Measurements from ENCODE around the gene PEPD.

The PEPD gene

GRCh38 chr19:33418871-33419787, 102.5 kb downstream of the PEPD start:
- DNase-seq: no peak

- DNase-seq: no peak
These were observed 103.1 kb downstream of the PEPD start for GRCh38 chr19:33418461-33418860.

GRCh38 chr19:33417751-33418150, 103.8 kb downstream of the PEPD start:
- DNase-seq: no peak

GRCh38 chr19:33416307-33417215, 105.0 kb downstream of the PEPD start:
- peak; percentile 37 for DNase-seq

GRCh38 chr19:33414667-33415605, 106.7 kb downstream of the PEPD start:
- DNase-seq: no peak

GRCh38 chr19:33413868-33414666, 107.5 kb downstream of the PEPD start:
- DNase-seq: no peak

- DNase-seq: no peak
These were observed 108.2 kb downstream of the PEPD start for GRCh38 chr19:33413426-33413725.

- no peak for DNase-seq
These were observed 108.8 kb downstream of the PEPD start for GRCh38 chr19:33412601-33413425.

- DNase-seq: no peak
These were observed 109.9 kb downstream of the PEPD start for GRCh38 chr19:33411621-33412180.

- DNase-seq: no peak
These were observed 110.6 kb downstream of the PEPD start for GRCh38 chr19:33410915-33411401.

GRCh38 chr19:33409906-33410685, 111.5 kb downstream of the PEPD start:
- no peak for DNase-seq

GRCh38 chr19:33408538-33409434, 112.8 kb downstream of the PEPD start:
- DNase-seq: no peak

- no peak for DNase-seq
These were observed 113.5 kb downstream of the PEPD start for GRCh38 chr19:33408116-33408515.

- DNase-seq: peak; percentile 17
These were observed 113.9 kb downstream of the PEPD start for GRCh38 chr19:33407716-33408115.

- DNase-seq: no peak
These were observed 114.4 kb downstream of the PEPD start for GRCh38 chr19:33407140-33407551.

GRCh38 chr19:33406521-33407139, 115.0 kb downstream of the PEPD start:
- peak; percentile 53 for DNase-seq

- DNase-seq: peak; percentile 59
These were observed 115.8 kb downstream of the PEPD start for GRCh38 chr19:33405553-33406461.

All from inflammatory macrophage treated with lipopolysaccharide for 4 hours (primary cell).